SK-N-SH (cell line): ENCODE data around the gene COL20A1. TPM values are rescaled to one million over a fixed set of nuclear protein-coding genes. Genes with fewer than 3 reads are reported as not detected.

Experiments
- CTCF ChIA-PET: fragments of 300-600, 350-600 bp; formaldehyde crosslinking; extraction: SDS; loops from one replicate; lab custom pipeline; 2021; lab: Yijun Ruan, JAX
- POLR2A ChIA-PET: fragments of 350-600 bp; sonication (Branson Sonifier 250); formaldehyde crosslinking; extraction: SDS; loops from one replicate; lab custom pipeline; 2020; ENCODE audit warnings: antibody characterized with exemption, inconsistent platforms; lab: Yijun Ruan, JAX
- DNase-seq: peaks from one replicate; pipeline ENCODE4 v3.0.0; 2012
- H2AFZ ChIP-seq: fragments of 200-600 bp; sonication (generic); 2 replicates; pipeline ENCODE4 v1.8.1; 2016; ENCODE audit warnings: antibody characterized with exemption, mild to moderate bottlenecking, low read depth
- H3F3A ChIP-seq: fragments of 200-600 bp; sonication (generic); replicated peaks from 2 replicates; pipeline ENCODE3; 2016; ENCODE audit warnings: antibody characterized with exemption, mild to moderate bottlenecking; ENCODE audit not compliant: insufficient read depth
- H3K27ac ChIP-seq, 2 experiments: fragments of 200-500 bp in 1 of 2; fragments of 200-600 bp in 1 of 2; sonication (Bioruptor generic) in 1 of 2; sonication (generic), shearing (Covaris generic) in 1 of 2; 2 replicates each; pipeline versions ENCODE4 v1.5.1 to v1.6.1; 2014 to 2016; ENCODE audit warnings: low read depth in 2 of 2, inconsistent platforms in 1 of 2, low read length in 1 of 2, mild to moderate bottlenecking in 1 of 2, mixed read lengths in 1 of 2
- H3K27me3 ChIP-seq: fragments of 200-600 bp; sonication (generic), shearing (Covaris generic); 2 replicates; pipeline ENCODE4 v1.6.1; 2016; ENCODE audit warnings: mixed run types; ENCODE audit not compliant: insufficient read depth
- H3K36me3 ChIP-seq, 2 experiments: fragments of 200-500 bp in 1 of 2; fragments of 200-600 bp in 1 of 2; sonication (Bioruptor generic) in 1 of 2; sonication (generic) in 1 of 2; replicated peaks in 1 of 2; 2 replicates each; pipeline versions ENCODE3 to v1.5.1; 2014 to 2016; ENCODE audit warnings: low read length in 1 of 2, mild to moderate bottlenecking in 1 of 2; ENCODE audit not compliant: insufficient read depth in 2 of 2, control insufficient read depth in 1 of 2
- H3K4me1 ChIP-seq, 2 experiments: fragments of 200-500 bp in 1 of 2; fragments of 200-600 bp in 1 of 2; sonication (Bioruptor generic) in 1 of 2; sonication (generic), shearing (Covaris generic) in 1 of 2; 2 replicates each; pipeline versions ENCODE4 v1.5.1 to v1.6.1; 2014 to 2016; ENCODE audit warnings: low read depth in 1 of 2, low read length in 1 of 2, mixed run types in 1 of 2; ENCODE audit not compliant: insufficient read depth in 2 of 2, control insufficient read depth in 1 of 2
- H3K4me2 ChIP-seq: fragments of 200-600 bp; sonication (generic), shearing (Covaris generic); 2 replicates; pipeline ENCODE4 v1.6.1; 2017; ENCODE audit warnings: mixed run types
- H3K4me3 ChIP-seq, 2 experiments: fragments of 200-500 bp in 1 of 2; fragments of 200-600 bp in 1 of 2; sonication (Bioruptor generic) in 1 of 2; sonication (generic), shearing (Covaris generic) in 1 of 2; 2 replicates each; pipeline versions ENCODE4 v1.5.1 to v1.8.1; 2014 to 2016; ENCODE audit warnings: low read depth in 2 of 2, inconsistent platforms in 1 of 2, low read length in 1 of 2, mild to moderate bottlenecking in 1 of 2, mixed read lengths in 1 of 2, moderate library complexity in 1 of 2
- H3K79me2 ChIP-seq: fragments of 200-600 bp; sonication (generic); 2 replicates; pipeline ENCODE4 v1.8.1; 2017; ENCODE audit warnings: mild to moderate bottlenecking; ENCODE audit not compliant: insufficient read depth
- H3K9ac ChIP-seq: fragments of 200-600 bp; sonication (generic); 2 replicates; pipeline ENCODE4 v1.6.1; 2017; ENCODE audit warnings: mixed run types
- H3K9me2 ChIP-seq: fragments of 200-600 bp; sonication (generic); 2 replicates; pipeline ENCODE4 v1.6.1; 2017; ENCODE audit warnings: mixed run types
- H3K9me3 ChIP-seq: fragments of 200-600 bp; sonication (generic); 2 replicates; pipeline ENCODE4 v1.6.1; 2017; ENCODE audit warnings: mixed run types, mild to moderate bottlenecking, moderate library complexity
- H4K20me1 ChIP-seq: fragments of 200-600 bp; sonication (generic); 2 replicates; pipeline ENCODE4 v1.6.1; 2017; ENCODE audit warnings: mild to moderate bottlenecking, mixed run types; ENCODE audit not compliant: insufficient read depth
- ELF1 ChIP-seq: IDR thresholded peaks from 2 replicates; pipeline ENCODE4 v1.4.0; 2012
- FOXJ3 ChIP-seq: sonication (generic); formaldehyde crosslinking; IDR thresholded peaks from 2 replicates; pipeline ENCODE4 v1.5.1; 2020; ENCODE audit warnings: mild to moderate bottlenecking, missing genetic modification reagents
- FOXM1 ChIP-seq: IDR thresholded peaks from 2 replicates; pipeline ENCODE4 v1.4.0; 2012; ENCODE audit warnings: low read depth, mild to moderate bottlenecking
- GABPA ChIP-seq: IDR thresholded peaks from 2 replicates; pipeline ENCODE4 v1.4.0; 2012; ENCODE audit warnings: low read depth, mild to moderate bottlenecking
- MAX ChIP-seq: IDR thresholded peaks from 2 replicates; pipeline ENCODE4 v1.4.0; 2012; ENCODE audit warnings: low read depth
- MEF2A ChIP-seq: IDR thresholded peaks from 2 replicates; pipeline ENCODE4 v1.4.0; 2012; ENCODE audit warnings: low read depth, borderline replicate concordance
- NFIC ChIP-seq: IDR thresholded peaks from 2 replicates; pipeline ENCODE4 v1.4.0; 2012; ENCODE audit warnings: borderline replicate concordance
- POLR2AphosphoS5 ChIP-seq: IDR thresholded peaks from 2 replicates; pipeline ENCODE4 v1.6.1; 2012; ENCODE audit warnings: low read depth, low read length
- RAD21 ChIP-seq: IDR thresholded peaks from 2 replicates; pipeline ENCODE4 v1.6.1; 2012; ENCODE audit warnings: mild to moderate bottlenecking, low read length
- REST ChIP-seq: IDR thresholded peaks from 2 replicates; pipeline ENCODE4 v1.6.1; 2012; ENCODE audit warnings: mild to moderate bottlenecking, low read depth, low read length, moderate library complexity
- RFX5 ChIP-seq: IDR thresholded peaks from 2 replicates; pipeline ENCODE4 v1.6.1; 2012; ENCODE audit warnings: mild to moderate bottlenecking, improper control_type of control experiment, low read length
- SIN3A ChIP-seq: IDR thresholded peaks from 2 replicates; pipeline ENCODE4 v1.6.1; 2012; ENCODE audit warnings: low read depth, mild to moderate bottlenecking, low read length, moderate library complexity, borderline replicate concordance
- TAF1 ChIP-seq: IDR thresholded peaks from 2 replicates; pipeline ENCODE4 v1.6.1; 2012; ENCODE audit warnings: low read depth, mild to moderate bottlenecking, low read length, moderate library complexity, borderline replicate concordance
- YY1 ChIP-seq: IDR thresholded peaks from 2 replicates; pipeline ENCODE4 v1.4.0; 2012; ENCODE audit warnings: low read depth, mild to moderate bottlenecking
- WGBS: methylation state at CpG from one replicate; pipeline ENCODE4 v1.1.6; 2017; ENCODE audit warnings: low lambda C conversion rate; 5-methylcytosine and 5-hydroxymethylcytosine counted together
- polyA plus RNA-seq, 3 experiments: library from polyadenylated mRNA; depleted of rRNA; stranded (reverse); fragments of >200 nt; gene quantifications; 2 replicates each; pipeline ENCODE4 v1.2.3, GENCODE V29; 2012
- TF ChIP-seq, protein P1 (sequence below): fragments of 150-350 bp; IDR thresholded peaks from 2 replicates; pipeline ENCODE4 v1.6.1; 2016; ENCODE audit warnings: mild to moderate bottlenecking, low read depth, low read length

The COL20A1 gene
- polyA plus RNA-seq, 1 of the 3 experiments (the other 2 are of a cell fraction), result not detected

DNA sequence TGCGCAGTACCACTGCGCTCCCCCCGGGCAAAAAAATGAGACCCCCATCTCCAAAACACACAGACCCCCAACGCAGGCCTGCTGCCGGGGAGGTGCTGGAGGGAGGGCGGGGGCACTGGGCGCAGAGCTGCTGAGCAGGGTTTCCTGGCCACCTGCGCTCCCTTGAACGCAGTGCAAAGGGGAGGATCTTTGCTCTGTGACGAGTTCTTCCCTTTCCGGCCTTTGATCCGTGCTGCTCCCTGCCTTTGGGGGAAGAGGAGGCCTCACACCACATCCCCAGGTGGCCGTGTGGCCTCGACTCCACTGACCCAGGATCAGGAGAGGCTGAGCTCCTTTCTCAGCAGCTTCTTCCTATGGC, 8.9 kb upstream of the COL20A1 start:
- WGBS, result 83% methylated on average over 3 of the region's 14 CpGs
- H3K27me3 ChIP-seq, result no peaks in the 10 kb centered on the region
- CTCF ChIA-PET, result interaction anchor here (1.5 kb wide), 1 partner anchor 26 kb away, joined by 3 read pairs; no protein-coding TSS in a partner anchor
- H3K27ac ChIP-seq, result no peak overlapping the region
- POLR2A ChIA-PET, result interaction anchor here (1.2 kb wide), 1 partner anchor 12 kb away, joined by 5 read pairs; the partner anchor contains the start of gene ARFGAP1
- no peak overlapping the region for H3K4me2 ChIP-seq
- no peak for TF ChIP-seq MEF2A
- TF ChIP-seq POLR2AphosphoS5, result no peak
- TF ChIP-seq RFX5, result no peak
- no peak for TF ChIP-seq REST
- TF ChIP-seq RAD21, result no peak
- TF ChIP-seq, protein P1, sequence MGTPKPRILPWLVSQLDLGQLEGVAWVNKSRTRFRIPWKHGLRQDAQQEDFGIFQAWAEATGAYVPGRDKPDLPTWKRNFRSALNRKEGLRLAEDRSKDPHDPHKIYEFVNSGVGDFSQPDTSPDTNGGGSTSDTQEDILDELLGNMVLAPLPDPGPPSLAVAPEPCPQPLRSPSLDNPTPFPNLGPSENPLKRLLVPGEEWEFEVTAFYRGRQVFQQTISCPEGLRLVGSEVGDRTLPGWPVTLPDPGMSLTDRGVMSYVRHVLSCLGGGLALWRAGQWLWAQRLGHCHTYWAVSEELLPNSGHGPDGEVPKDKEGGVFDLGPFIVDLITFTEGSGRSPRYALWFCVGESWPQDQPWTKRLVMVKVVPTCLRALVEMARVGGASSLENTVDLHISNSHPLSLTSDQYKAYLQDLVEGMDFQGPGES, result no peak
- TF ChIP-seq NFIC, result no peak
- TF ChIP-seq YY1, result no peak
- TF ChIP-seq FOXJ3 (CRISPR knock-in tag), result no peak
- TF ChIP-seq GABPA, result no peak
- no peak for TF ChIP-seq SIN3A
- TF ChIP-seq TAF1, result no peak
- TF ChIP-seq FOXM1, result no peak
- no peak for TF ChIP-seq ELF1
- TF ChIP-seq MAX, result no peak
- TF ChIP-seq, all 33 proteins: peak for 0
- Histone ChIP-seq H3K4me3 (no peak overlapping the region), H3K36me3 (peaks cover 12 to 85% of the 10 kb centered on the region in 2 experiments), H3K4me1 (no peaks in the 10 kb centered on the region), H3K9me2 (no peaks in the 10 kb centered on the region), H3K79me2 (peaks cover 3% of the 10 kb centered on the region; the same call in 1 of the 2 replicates), H2AFZ (no peak overlapping the region), H4K20me1 (peaks cover 4% of the 10 kb centered on the region; the same call in 1 of the 2 replicates), H3K9me3 (no peaks in the 10 kb centered on the region), H3F3A (no peaks in the 10 kb centered on the region), H3K9ac (no peak overlapping the region)
- DNase-seq, result no peak
